GM23248 (cell line): Measurements from ENCODE around the gene AJAP1.

Experiments
- EZH2 ChIP-seq: fragments of 200-600 bp; sonication (generic); IDR thresholded peaks from 2 replicates; pipeline ENCODE4 v1.6.1; 2018; ENCODE audit warnings: antibody characterized with exemption, mild to moderate bottlenecking; ENCODE audit not compliant: insufficient read depth, poor library complexity, severe bottlenecking
- EZH2phosphoT487 ChIP-seq: fragments of 200-600 bp; sonication (generic); IDR thresholded peaks from 2 replicates; pipeline ENCODE4 v1.6.1; 2018; ENCODE audit warnings: antibody characterized with exemption, moderate library complexity, mild to moderate bottlenecking, low read depth; ENCODE audit not compliant: insufficient read depth

DNA sequence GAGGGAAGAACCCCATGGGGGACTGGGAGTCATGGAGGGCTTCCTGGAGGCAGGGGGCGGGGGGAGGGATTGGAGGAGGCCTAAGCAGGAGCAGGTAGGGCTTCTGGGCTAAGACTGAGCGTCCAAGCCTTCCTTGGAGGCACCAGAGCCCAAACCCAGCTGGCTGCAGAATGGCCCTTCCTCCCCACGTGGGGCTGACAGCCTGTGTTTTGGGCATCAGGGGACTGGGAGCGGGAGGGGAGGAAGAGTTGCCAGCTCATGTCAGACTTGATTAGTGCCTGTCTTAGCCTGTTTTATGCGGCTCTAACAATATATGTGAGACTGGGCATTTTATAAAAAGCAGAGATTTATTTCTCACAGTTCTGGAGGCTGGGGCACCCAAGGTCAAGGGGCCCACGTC lies 38.9 kb downstream of the AJAP1 start:
- TF ChIP-seq EZH2phosphoT487, result no peak
- TF ChIP-seq EZH2, result no peak
